ENCODE measurements around the gene STAB1.

DNA sequence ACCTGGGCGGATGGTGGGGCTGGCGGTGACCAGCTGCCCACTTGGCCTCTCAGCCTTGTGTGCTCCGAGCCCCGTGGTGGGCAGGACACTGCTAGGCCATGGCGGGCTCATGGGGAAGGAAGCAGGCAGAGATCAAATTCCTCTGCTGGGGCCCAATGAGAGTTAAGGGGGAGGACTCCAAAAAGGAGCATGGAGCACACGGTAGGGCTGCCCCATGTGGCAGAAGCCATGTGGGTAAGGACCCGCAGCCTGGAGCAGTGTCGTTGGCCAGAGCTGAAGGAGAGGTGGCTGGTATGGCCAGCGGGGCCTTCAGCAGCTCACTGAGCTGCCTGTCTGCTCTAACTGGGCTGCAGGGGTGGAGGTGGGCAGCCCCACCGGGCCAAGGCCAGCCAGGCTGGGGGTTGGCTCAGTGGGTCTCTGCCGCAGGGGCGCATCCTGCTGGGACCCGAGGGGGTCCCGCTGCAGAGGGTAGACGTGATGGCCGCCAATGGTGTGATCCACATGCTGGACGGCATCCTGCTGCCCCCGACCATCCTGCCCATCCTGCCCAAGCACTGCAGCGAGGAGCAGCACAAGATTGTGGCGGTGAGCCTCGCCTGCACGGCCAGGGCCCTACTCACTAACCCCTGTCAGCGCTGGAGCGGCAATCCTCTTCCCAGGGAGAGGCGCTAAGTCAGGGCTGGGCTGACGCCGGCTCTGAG is 11.3 kb downstream of the STAB1 start:
- TF ChIP-seq ZFP3 (CRISPR knock-in tag; IDR thresholded peaks at IDR 0.05) (no peak), ZNF565 (CRISPR knock-in tag; conservative IDR thresholded peaks at IDR 0.05; ENCODE audit: low read depth) (no peak)
